HG03460 (cell line): Measurements from ENCODE around the gene CIT.

Experiments
- ATAC-seq: cut with Tn5 transposase; IDR thresholded peaks from one replicate; pipeline ENCODE4 v1.9.1; 2021; ENCODE audit not compliant: unreplicated experiment

Gene CIT

DNA sequence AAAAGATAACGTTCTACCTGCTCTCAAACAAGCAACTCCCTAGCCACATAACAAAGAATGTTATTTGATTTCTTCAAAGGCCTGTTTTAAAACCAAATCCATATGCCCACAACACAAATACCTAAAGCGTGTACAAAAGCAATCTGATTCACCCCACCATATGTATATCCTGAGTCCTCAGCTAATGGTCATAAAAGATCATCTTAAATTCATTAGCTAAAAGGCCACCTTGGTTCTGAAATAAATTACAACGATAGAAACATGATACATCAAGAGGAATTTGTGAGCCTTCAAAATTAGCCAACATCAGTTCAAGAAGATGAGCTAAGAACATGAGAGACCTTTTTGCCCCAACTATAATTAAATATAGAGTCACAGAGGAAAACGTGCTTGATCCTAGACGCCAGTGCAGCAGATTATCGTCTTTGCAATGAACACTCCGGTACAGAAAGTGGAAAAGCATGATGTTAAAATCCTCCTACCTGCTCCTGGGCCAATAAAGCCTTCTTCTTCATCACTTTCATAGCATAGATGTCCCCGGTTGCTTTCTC lies 20.0 kb downstream of the CIT start:
- ATAC-seq = no peak

DNA sequence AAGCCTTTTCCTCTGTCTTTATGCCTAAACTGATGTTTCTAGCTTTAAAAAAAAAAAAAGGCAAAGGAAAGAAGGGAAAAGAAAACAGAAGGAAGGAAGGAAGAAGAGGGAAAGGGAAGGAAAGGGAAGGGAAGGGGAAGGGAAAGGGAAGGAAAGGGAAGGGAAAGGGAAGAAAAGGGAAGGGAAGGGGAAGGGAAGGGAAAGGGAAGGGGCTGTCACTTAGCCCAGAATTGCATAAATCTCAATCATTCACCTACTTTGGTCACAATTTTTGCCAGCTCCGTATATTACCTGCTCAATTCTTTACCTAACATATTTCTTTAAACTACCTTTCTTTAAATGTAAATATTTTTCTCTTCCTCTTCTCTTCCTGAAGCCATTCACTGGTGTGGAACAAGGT lies 26.8 kb downstream of the CIT start:
- no peak for ATAC-seq

DNA sequence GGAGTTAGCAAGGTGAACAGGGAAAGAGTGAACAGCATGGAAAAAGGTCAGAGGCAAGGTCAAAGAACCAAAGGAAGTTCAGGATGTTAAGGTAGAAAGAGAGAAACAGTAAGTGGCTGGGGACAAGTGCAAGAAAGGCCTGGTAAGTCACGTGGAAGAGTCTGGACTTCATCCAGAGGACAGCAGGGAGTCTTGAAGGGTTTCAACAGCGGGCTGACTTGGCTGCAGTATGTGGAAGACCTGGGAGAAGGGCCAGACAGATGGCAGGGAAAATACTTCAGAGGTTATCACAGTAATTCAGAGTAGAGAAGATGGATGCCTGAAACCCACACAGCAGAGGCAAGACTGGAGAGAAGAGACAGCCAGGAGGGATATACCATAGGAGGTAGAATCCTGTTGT lies 34.0 kb downstream of the CIT start:
- ATAC-seq = no peak

DNA sequence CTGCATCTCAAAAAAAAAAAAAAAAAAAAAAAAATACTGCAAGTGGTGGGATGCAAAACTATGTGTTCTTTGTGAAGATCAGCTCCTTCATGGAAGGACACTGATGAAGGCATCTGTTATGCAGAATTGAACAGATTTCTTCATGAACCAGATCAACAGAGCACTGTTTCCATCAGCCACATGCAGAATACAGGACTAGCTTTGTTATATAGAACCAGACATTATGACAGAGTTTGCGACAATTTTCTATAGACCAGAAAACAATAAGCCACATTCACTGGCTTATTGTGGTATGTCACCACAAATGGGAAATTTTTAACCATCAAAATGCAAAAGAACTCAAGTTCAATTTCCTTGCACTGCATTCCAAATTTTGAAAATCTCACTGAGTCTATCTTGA lies 34.7 kb downstream of the CIT start:
- no peak for ATAC-seq

DNA sequence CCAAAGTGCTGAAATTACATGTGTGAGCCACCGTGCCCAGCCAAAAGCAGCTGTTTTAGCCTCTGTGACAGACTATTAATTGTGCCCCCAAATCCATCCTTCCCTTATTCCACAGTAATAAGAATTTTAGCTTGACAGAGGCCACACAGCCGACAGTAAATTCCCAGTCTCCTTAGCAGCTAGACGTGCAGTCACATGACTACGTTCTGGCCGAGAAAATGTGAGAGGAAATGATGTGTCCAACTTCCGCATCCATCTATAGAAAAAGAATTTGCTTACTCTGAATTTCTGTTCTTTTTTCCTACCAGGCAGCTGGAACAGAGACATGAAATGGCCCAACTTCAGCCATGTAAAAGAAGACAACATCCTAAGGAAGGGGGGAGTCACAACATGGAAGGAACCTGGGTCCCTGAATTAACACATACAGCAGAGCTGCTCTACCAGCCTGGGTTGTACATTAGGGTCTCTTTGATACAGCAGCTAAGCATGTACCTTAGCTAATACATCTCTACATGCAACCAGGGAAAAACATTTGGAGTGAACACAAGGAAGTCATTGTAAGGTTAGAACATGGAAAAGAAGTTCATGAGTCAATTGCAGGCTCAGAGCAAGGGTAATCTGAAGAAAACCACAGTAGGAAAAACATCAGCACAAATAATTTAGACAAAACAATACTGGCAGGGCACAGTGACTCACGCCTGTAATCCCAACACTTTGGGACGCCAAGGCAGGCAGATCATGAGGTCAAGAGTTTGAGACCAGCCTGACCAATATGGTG lies 35.5 kb downstream of the CIT start:
- ATAC-seq = no peak

DNA sequence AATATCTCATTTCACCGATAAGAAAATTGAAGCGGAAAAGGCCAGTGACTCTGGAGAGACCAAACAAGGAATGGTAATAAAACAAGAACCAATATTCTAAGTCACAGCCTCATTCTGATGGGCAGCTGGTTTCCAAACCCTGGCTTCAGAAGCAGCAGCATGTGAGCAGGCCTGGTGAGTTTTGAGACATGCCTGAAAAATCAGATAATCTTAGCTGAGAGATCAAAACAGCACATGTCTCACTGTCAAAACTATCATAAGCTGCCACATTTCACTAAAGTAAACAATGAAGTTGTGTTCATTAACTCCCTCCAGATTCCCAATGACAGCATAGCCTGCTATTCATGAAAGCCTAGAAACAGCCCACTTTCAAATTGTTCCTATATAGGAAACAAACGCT lies 36.5 kb downstream of the CIT start:
- no peak for ATAC-seq

DNA sequence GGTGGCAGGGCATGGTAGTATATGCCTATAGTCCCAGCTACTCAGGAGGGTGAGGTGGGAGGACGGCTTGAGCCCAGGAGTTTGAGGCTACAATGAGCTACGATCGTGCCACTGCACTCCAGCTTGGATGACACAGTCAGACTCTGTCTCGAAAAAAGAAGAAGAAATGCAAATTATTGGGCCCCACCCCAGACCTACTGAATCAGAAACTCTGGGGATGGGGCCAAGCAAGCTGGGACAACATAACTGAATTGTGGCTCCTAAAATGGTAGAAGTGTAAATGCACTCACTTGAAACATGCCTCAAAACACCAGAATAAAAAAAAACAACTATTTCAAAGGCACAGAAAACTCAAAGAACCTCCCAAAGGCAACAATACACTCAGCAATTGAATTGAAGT lies 37.0 kb downstream of the CIT start:
- ATAC-seq = no peak

DNA sequence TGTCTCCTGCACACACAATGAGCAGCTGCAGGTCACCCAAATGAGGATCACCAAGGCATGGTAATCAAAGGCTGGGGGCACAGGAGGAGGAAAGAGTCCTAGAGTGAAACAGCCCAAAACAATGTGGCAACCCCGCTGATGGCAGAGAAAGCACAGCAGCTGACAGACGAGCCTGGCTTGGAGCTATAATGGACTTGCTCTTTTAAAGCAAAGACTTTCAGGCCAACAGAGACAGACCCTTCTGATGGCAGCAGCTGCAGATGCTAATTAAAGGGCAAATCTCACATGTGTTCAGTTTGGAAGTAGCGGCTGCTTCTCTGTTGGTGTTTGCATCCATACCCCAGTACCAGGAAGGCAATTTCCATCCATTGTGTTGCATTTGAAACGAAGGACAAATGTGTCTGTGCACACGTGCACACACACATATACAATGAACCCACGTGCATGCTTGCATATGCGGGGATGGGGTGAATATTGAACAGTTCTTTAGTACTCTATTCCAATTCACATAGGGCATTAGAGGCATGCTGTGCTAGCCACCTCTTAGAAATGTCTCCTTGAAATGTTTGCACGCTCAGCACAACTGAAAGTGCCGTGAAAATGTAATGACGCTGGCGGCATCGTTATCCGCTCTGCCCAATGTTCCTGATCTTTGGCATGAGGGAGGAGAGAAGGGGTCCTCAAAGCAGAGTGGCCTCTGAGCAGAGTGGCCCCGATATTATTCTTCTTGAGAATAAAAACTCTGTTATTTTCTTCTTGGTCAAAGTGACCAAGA lies 38.1 kb downstream of the CIT start:
- no peak for ATAC-seq

DNA sequence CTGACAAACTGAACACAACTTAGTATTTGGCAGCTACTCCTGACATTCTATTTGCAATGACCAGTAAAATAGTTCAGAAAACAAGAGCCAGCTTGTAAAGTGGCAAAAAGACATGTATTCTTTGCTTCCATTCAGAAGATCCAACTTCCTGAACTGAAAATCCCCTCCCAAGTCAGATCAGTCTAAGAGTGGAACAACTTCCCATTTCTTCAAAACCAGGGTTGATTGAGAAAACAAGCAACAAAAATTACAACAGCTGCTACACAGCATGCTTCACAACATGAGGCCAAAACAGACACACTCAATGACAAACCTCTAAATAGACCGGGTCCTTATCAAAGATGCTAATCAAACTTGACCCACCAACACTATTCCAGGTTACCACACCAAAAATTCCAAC lies 40.3 kb downstream of the CIT start:
- no peak for ATAC-seq

DNA sequence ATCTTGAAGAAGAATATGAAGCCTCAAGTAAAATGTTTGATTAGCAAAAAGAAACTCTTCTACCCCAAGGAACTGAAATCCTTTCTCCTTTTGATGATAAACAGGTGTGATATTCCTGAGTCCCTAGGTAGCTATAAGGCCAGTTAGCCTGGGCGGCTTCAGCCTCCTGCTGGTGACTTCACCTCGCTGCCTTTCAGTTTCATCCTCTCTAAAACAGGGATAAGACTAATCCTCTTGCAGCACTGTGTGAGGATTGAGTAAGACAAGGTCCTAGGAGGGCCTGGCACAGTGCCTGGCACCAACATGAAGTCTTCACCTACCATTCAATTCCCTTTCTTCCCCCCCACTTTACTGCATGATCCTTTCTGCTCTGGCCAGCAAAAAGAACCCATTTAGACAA lies 42.1 kb downstream of the CIT start:
- ATAC-seq = no peak

DNA sequence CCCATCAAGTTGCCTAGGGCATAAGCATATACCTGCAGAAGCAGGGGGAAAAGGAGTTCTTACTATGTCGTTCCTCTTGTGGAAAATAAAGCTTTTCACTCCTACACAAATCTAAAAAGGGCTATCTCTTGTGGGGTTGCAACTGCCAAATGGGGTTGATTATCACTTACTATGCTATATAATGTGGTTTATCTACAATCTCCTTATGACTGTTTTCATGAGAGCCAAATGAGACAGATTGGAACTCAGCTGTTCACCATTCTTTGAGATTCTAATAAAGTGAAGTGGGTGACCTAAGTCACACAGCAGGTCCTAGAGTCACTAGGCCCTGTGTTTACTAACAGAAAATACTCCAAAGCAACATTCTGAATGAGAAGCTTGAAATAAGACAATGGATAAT lies 47.7 kb downstream of the CIT start:
- no peak for ATAC-seq

DNA sequence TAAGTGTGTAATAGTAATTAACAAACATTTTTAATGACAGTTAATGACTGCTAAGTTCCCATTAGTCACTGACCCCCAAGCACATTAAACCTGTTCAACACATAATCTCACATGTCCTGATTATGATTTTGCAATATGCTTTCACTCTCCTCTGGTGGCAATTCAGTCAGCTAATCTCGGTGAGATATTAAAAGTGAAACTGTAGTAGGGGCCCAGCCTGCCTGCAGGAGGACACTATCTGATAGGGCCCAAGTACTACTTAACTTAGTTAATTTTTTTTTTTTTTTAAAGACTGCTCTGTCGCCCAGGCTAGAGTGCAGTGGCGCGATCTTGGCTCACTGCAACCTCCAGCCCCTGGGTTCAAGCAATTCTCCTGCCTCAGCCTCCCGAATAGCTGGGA lies 48.8 kb downstream of the CIT start:
- ATAC-seq = no peak

DNA sequence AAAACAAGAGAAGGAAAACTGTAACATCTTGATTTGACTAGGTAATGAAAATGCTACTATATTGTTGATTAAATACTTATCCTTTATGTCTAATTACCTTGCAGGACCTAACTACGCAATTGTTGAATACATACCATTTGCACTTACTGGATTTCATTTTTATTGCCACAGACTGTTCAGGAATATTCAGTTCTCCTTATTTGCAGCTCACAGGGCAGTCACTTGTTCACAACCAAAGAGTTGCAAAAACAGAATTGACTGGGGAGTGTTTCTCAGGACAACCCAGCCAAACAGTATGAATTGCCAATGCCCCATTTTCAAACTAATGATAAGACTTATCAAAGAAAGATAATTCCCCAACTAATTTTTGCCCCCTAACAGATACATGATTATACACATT lies 49.4 kb downstream of the CIT start:
- no peak for ATAC-seq

DNA sequence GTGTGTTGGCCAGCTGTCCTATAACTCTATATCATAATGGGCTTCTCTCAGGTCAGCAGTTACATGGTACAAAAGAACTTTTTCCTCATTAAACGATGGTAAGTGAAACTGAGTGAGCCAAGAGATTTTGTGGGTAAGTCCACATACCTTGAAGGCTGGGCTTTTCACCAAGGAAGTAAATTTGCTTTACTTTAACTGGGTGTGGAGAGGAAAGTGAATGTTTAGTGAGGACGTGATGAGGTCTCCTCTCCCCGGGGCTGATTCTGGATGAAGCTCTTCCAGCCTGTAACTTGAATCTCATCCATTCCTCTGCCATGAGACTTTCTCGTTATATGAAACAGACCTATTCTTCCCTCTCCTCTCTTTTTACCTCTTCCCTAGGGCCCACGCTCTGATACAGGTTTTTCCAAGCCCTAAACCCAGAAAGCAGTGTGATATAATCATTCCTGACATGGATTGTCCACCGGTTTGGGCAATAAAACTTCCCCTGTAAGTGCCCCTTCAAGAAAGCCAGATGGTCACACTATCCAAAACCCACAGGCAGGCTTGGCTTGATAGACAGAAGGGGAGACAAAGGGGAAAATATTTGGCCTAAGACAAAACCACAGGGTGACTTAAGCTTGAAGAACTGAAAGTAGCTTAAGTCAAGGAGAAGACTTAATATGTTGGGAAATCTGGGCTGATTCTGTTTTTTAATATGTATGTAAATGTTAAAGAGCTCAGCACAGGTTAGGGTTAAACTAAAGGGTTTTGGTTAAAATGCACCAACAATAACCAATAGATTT lies 50.3 kb downstream of the CIT start:
- no peak for ATAC-seq

DNA sequence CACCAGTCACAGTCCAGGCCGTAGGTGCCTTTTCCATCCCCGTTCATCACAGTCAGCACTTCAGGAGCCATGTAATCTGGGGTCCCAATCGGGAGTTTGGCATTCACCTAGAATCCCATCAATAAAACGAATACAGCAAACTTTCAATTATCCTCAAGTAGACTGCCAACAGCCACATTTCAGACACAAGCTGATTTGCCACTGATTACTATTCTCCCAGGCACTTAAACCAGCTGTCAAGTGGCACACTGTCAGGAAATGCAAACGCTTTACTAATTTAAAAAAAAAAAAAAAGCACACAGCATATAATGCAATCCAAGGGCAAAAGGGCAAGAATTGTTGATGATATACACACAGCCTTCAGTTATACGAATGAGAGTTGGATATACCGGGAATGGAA lies 51.9 kb downstream of the CIT start:
- ATAC-seq = no peak

DNA sequence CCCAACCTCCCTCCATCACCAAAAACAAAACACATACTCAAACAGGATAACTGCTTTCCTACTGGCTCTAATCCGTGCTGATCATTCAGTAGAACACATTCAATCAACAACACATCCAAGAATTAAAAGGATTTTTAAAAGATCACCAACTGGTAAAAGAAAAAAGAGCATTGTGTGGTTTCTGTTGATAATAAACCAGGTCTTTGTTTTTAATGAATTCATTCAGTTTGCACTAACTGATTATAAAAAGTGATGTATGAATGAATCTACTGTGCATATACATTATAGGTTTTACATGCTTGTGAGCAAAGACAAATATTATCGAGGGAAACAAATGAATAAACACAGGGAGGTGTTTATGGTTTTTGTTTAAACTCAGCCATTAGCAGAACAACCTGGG lies 55.1 kb downstream of the CIT start:
- no peak for ATAC-seq

DNA sequence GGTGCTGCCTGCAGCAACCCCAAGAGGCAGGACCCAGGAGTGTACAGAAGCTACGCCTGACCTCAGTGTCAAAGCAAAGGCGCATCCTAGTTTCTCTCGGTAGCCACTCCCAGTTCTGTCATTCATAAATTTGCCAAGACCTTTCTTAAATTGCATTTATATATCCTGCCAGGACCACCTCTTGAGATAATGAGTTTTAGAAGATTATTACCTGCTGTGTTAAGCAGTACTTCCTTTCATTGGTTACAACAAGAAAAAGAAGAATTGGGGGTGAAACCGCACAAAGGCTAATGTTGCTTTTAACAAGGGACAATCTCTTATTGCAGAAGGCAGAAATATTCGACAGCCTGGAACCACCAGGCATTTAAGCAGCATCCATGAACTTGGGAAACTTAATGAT lies 57.8 kb downstream of the CIT start:
- no peak for ATAC-seq

DNA sequence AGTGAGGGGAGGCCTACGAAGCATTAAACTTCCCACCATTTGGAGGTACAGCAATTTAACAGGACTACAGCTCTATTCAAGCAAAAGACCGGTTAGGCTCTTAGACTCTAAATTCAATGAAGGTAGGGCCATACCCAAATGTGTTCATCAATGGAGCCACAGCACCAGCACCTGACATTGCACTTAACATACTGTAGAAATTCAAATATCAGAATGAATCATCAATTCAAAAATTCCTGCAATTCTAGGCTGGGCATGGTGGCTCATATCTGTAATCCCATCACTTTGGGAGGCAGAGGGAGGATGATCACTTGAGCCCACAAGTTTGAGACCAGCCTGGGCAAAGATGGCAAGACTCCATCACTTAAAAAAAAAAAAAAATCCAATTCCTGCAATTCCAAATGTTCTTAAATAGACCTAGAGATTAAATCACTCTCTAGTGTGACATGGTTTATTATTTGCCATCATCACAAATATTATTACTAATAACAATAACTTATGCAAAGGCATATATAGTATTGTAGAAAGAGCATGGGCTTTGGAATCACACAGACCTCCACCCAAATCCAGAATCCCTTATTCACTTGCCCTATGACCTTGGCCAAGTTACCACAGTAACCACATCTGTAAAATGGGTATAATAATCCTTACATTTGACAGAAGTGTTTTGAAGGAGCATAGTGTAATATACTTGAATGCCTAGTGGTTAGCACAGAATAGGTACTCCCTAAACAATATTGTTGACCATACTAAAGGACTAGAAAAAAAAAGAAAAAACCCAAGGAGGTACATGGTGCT lies 59.4 kb downstream of the CIT start:
- no peak for ATAC-seq

DNA sequence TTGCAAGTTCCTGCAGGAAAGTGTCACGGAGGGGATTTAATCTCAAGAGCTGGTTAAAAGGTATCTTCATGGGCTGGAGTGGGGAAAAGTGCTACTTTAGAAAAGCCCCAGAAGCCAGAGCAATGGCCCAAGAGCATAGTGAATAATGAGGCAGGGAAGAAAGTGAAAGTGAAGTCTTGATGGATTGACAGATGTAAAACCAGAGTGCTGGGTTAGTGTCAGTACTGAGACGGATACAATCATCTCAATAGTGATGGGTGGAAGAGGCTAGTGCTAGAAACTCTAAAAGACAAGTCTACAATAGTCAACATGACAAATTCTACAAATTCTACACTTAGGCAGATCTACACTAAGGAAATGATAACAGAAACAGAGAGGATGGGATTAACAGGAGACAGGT lies 68.1 kb downstream of the CIT start:
- no peak for ATAC-seq

DNA sequence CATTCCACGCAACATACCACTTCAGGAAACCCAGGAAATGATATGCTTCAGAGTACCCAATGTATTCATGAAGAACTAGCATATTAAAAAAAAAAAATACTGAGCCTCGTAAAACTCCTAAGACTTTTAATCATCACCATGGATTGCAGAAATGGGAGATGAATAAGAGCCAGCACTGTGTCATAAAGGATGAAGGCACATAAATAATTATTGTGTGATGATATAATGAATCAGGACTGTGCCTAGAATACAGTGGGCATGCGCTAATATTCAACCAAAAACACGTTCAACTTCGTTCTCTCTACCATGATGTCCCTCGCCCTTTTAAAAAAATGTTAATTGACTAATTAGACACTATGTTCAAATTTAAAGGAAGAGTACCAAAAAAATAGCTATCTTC lies 68.7 kb downstream of the CIT start:
- ATAC-seq = no peak

DNA sequence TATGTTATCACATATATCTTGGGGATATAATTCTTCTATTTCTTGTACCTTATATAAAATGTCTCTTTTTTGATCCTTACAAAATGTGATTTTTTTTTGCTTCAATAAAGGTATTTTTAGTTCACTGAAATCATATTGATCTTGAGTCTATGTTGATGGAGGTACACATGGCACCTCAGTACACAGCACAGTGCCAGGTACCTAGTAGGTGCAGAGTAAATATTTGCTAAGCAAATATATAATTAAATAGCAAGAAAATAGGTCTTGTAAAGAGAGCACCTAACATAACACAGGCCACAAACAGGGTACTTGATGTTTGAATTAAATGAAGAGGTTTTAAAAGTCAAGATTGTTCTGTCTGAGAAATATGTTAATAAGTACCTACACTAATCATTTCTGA lies 69.7 kb downstream of the CIT start:
- ATAC-seq = no peak
